Measurements from ENCODE around the gene JUP. TPM values are rescaled to one million over a fixed set of nuclear protein-coding genes. Genes with fewer than 3 reads are reported as not detected.

The JUP gene
- total RNA-seq, 1 donor from 2014 or later = 195 TPM

DNA sequence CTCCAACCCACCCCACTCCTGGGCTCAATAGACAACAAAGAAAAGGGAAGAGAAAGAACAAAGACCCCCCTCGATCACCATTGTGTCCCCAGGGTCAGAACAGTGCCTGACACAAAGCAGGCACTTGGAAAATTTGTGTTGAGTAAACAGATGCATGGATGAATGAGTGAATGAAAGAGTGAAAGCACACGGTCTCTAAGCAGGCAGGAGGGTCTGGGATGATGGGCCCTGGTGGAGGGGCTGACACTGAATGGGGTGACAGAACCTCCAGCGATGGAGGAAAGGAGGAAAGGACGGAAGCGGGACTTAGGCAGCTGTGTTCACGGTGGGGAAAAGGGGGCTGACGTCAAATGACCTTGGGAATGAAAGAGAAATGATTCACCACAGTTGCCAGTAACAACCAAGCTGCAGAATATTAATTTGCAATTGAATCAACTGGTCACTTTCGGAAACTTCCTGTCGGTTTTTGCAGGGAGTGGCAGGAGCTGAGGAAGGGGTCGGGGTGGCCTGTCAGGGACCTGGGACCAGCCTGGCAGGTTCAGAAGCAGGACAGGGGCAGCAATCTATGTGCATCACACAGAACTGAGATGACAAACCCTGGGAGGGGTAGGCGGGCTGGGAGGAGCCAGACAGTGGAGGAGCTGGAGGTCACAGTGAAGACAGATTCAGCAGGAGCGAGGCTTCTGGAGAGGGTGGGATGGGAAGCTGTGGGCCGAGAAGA, 81.1 kb downstream of the JUP start:
- intact Hi-C loops (cut with DNase I) = no loop called here
- ATAC-seq (ENCODE audit: poor library complexity) (no peak), DNase-seq (no peak)

Other genes starting within 250 kb of the JUP start
- not detected for gene KRT9, start 214.7 kb downstream of the JUP start, total RNA-seq
- gene KRT14, start 199.8 kb downstream of the JUP start, total RNA-seq = not detected
- not detected for gene KRT16, start 173.9 kb downstream of the JUP start, total RNA-seq
- not detected for gene KRT17, start 162.1 kb downstream of the JUP start, total RNA-seq
- 1,143 TPM for gene EIF1, start 97.8 kb downstream of the JUP start, total RNA-seq
- not detected for gene GAST, start 74.4 kb downstream of the JUP start, total RNA-seq
- gene HAP1, start 52.1 kb downstream of the JUP start, total RNA-seq = not detected
- 6.7 TPM for gene P3H4, start 25.2 kb upstream of the JUP start, total RNA-seq
- 10.6 TPM for gene FKBP10, start 26.3 kb upstream of the JUP start, total RNA-seq
- 14.7 TPM for gene NT5C3B, start 49.5 kb upstream of the JUP start, total RNA-seq
- not detected for gene KLHL10, start 51.1 kb upstream of the JUP start, total RNA-seq
- gene KLHL11, start 78.7 kb upstream of the JUP start, total RNA-seq = 3.0 TPM
- gene ACLY, start 132.2 kb upstream of the JUP start, total RNA-seq = 24.0 TPM
- 0.75 TPM for gene ODAD4, start 143.9 kb upstream of the JUP start, total RNA-seq
- 23.0 TPM for gene CNP, start 180.1 kb upstream of the JUP start, total RNA-seq
- gene DNAJC7, start 230.7 kb upstream of the JUP start, total RNA-seq = 81.2 TPM
- 43.8 TPM for gene NKIRAS2, start 233.4 kb upstream of the JUP start, total RNA-seq